Glomerular visceral epithelial cell (primary cell): Measurements from ENCODE around the gene INTS13.
A peak's percentile ranks its signal among the peaks of the same experiment; 100 is the strongest.
"Not testable (repeated sequence)": the region's sequence is repeated elsewhere in the genome, so short reads cannot be mapped to it uniquely, and the experiment has no call there.

Experiments used
- DNase-seq: peaks from one replicate; pipeline ENCODE4 v3.0.0-alpha.2; 2016; ENCODE audit errors: extremely low spot score

INTS13 gene, protein sequence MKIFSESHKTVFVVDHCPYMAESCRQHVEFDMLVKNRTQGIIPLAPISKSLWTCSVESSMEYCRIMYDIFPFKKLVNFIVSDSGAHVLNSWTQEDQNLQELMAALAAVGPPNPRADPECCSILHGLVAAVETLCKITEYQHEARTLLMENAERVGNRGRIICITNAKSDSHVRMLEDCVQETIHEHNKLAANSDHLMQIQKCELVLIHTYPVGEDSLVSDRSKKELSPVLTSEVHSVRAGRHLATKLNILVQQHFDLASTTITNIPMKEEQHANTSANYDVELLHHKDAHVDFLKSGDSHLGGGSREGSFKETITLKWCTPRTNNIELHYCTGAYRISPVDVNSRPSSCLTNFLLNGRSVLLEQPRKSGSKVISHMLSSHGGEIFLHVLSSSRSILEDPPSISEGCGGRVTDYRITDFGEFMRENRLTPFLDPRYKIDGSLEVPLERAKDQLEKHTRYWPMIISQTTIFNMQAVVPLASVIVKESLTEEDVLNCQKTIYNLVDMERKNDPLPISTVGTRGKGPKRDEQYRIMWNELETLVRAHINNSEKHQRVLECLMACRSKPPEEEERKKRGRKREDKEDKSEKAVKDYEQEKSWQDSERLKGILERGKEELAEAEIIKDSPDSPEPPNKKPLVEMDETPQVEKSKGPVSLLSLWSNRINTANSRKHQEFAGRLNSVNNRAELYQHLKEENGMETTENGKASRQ

DNA sequence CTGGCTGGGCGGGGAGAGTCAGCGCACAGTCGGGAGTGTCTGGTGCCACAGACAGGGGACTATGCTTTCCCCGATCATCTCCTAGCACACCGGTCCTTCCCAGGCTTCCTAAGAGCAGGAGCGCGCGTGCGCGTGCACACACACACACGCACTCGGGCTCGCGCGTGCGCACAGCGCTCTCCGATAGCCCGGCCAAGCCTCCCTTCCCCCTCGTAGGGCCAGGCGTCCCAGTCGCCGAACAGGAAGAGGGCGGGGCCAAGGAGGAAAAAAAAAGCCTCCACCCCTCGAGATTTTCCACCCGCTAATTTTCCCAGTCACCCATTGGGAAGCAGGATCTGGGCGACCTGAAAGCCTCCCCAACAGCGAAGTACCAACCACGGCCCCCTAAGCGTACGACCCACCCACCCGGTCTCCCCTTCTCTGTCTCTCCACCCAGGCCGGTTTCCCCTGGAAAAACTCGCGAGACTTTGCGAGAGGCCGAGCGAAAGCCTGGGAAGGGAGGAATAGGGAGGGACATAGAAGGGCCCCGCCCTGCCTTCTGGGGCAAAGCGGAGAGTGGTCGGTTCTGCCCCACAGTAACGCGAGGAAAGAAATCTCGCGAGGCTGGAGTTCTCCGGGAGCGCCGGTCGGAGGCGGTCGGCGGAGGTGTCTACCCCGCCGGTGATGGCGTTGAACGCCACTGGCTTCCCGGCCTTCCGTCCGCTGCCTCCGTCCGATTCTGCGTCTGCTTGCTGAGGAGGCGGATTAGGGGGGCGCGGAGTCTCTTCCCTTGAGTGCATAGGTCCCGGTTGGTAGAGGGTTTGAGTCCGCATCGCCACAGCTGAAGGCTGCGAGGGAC lies at the start of gene INTS13, which contains the start of gene FGFR1OP2:
TSS of gene INTS13 (minus strand) at position 119 of the 838 bp plus-strand sequence. CDS start 1,178 bp downstream, outside the sequence.
TSS of gene FGFR1OP2 (plus strand) at position 608 of the 838 bp plus-strand sequence. CDS start 15,689 bp downstream, outside the sequence.
- DNase-seq, result peak; percentile 98

GRCh38 chr12:26982866-26983265 lies 45.1 kb upstream of the INTS13 start:
- no peak for DNase-seq

DNA sequence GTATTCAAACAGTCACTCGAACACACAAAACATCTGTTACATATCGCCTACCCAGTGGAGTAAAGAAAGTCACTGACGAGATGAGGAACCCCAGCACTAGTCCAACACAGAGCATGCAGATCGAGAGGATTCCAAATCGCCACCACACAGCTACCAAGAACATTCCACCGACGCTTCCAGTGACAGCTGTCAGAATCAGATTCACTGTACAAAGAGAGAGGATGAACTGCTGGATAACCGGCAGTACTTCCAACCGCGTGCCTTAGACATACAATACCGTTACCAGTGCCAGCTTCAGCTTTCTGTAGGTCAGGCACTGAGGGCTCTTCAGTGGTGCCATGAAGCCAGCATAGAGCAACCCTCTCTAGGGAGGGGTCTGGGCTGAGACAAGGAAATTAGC lies 42.0 kb upstream of the INTS13 start:
- DNase-seq, result no peak

GRCh38 chr12:26978801-26979200 lies 41.0 kb upstream of the INTS13 start:
- no peak for DNase-seq

DNA sequence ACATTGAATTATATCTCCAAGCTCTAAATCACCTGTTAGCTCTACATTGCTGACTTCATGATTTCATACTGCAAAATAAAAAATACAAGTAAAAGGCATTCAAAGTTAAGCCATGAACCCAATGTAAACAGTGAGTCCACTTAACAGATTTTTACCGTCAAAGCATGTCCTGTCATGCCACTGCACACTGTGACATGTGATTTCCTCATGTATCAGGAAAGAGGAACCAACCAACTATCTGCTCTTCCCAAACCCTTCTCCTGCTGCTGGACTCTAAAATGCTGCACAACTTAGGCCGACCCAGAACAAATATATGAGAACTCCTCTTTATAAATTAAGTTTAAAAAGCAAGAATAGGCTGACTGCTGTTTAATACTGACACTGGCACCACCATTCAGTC lies 38.9 kb upstream of the INTS13 start:
- no peak for DNase-seq

GRCh38 chr12:26971963-26972362 lies 34.2 kb upstream of the INTS13 start:
- DNase-seq, result no peak

GRCh38 chr12:26970136-26970535 lies 32.4 kb upstream of the INTS13 start:
- no peak for DNase-seq

DNA sequence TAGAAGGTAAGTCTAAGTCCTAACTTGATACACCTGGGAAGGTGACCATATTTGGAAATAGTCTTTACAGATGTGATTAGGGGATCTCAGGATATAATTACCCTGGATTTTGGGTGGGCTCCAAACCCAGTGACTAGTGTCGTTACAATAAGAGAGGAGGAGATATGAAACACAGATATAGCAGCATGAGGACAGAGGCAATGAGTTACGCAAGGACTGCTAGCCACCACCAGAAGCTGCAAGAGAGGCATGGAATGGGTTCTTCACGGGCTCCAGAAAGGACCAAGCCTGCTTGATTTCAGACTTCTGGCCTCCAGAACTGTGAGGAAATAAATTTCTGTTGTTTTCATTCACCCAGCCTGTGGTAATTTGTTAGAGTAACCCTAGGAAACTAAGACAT lies 29.1 kb upstream of the INTS13 start:
- DNase-seq, result no peak

- DNase-seq, result no peak
These were observed 25.6 kb upstream of the INTS13 start for GRCh38 chr12:26963413-26963812.

GRCh38 chr12:26961803-26962202 lies 24.0 kb upstream of the INTS13 start:
- DNase-seq, result no peak

- not testable (repeated sequence) for DNase-seq
These were observed 23.6 kb upstream of the INTS13 start for GRCh38 chr12:26961391-26961790.

DNA sequence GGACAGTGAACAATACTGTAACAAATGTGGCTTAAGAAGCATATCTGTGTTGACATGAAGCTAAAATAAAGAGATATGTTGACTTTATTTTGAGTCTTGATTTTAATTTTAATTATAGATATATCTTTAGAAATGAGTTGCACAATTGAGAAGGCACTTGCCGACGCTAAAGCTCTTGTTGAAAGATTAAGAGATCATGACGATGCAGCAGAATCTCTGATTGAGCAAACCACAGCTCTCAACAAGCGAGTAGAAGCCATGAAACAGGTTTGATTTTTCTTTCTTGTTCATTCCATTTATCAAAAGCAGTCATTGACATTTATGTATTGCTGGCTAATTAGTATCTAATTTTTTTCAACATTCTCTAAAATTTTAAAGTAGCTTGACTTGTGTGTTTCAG lies 16.2 kb upstream of the INTS13 start:
- no peak for DNase-seq

DNA sequence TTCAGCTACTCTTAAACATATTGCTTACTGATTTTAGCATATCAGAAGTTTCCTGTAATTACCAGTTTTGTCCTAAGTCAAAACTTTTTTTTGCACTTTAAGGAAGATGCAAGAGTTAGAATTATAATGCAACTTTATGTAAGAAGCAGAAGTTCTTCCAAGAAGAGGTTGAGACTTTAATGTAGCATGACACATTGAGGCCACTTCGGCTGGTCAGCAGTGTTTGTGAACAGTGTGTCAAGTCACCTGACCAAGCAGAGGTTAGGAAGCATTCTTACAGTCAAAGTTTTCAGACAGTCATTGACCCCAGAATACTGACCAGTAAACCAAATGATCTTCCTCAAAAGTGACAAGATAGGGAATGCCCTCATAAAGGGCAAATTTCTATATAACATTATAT lies 15.7 kb upstream of the INTS13 start:
- DNase-seq, result no peak

- no peak for DNase-seq
These were observed 10.5 kb upstream of the INTS13 start for GRCh38 chr12:26948309-26948708.

GRCh38 chr12:26941215-26941594 lies 3.4 kb upstream of the INTS13 start:
- DNase-seq, result no peak

GRCh38 chr12:26940516-26941214 lies 2.9 kb upstream of the INTS13 start:
- peak; percentile 11 for DNase-seq

DNA sequence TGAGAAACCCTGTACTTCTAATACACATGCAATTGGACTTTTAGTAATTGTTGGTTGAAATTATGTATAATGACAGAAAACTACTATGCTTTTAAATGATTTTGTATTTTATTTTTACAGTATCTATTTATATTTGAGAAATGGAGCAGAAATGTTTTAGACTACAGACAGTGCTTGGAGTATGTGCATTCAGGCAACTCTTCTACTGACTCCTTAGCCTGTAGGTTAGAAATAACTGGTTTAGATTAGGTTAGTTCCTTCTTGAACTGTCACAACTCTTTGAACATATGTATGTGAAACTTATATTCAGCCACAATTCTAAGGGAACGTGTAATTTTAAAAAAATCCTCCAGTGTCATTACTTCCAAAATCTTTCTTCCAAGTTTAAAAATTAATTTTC lies 2.2 kb upstream of the INTS13 start:
- no peak for DNase-seq

DNA sequence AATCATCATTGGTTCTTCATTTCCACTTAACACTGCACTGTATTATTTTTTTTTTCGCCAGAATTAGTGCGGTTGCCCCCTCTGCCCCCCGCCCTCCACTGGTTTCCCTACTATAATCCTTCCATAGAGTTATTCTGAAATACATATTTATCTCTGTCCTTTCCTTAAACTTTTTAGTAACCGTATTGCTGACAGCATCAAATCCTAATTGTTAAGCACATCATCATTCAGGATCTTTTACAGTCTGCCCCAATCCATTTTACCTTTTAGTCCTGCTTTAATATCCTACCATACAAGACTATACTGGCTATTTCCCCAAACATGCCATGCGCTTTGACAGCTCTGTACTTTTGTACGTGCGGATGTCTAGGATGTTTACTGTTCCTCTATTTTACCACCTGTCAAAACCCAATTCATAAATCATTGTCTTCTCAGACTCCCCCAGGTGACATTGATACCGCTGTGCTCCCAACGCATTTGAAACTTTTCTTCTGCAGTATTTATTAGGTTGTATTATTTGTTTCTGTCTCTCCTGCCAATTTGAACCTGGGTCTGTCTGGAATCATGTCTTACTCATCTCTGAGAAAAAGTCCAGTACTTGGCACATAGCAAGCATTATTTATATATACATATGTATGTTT lies 1.5 kb upstream of the INTS13 start:
- peak; percentile 1 for DNase-seq

GRCh38 chr12:26938701-26939062 lies 901 bp upstream of the INTS13 start:
- no peak for DNase-seq

DNA sequence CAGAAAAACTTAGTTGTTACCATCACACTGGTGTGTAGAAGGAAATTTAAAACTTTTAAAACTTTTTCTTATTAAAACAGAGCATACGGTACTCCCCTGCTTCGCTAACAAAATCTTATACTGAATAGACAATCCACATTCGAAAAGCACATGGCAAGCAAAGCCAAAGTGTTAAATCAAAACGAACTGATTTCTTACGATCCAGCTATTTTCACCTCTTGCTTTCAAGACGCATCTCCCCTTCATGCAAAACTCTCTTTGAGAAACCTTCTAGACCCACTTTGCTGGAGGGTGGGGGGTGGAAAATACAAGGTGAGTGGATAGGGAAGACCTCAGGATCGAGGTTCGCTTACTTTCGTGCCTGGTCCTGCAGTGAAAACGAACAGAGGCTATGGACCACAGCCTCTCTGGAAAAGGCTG lies 328 bp downstream of the INTS13 start:
- DNase-seq, result no peak
